AG04449 (cell line): ENCODE results near the gene MBIP.

Experiments used
- CTCF ChIA-PET: fragments of 350-600 bp; formaldehyde crosslinking; extraction: SDS; loops from one replicate; lab custom pipeline; 2021; ENCODE audit warnings: antibody characterized with exemption; lab: Yijun Ruan, JAX
- POLR2A ChIA-PET: fragments of 400-600, 350-600 bp; formaldehyde crosslinking; extraction: SDS; loops from one replicate; lab custom pipeline; 2020; ENCODE audit warnings: antibody characterized with exemption, inconsistent platforms; lab: Yijun Ruan, JAX
- DNase-seq: peaks from one replicate; pipeline ENCODE4 v3.0.0-alpha.2; 2010; ENCODE audit warnings: low read depth, low spot score
- H3K4me3 ChIP-seq: 2 replicates; pipeline ENCODE4 v1.5.1; 2011; ENCODE audit warnings: low read depth, mild to moderate bottlenecking, control low read depth, low read length
- CTCF ChIP-seq: IDR thresholded peaks from one replicate; pipeline ENCODE4 v1.5.1; 2011; ENCODE audit warnings: mild to moderate bottlenecking, moderate library complexity, low read length, control low read depth, inconsistent platforms; ENCODE audit not compliant: insufficient read depth; ENCODE audit errors: missing control alignments

The MBIP gene

GRCh38 chr14:36303960-36304359, 16.5 kb downstream of the MBIP start:
- CTCF ChIA-PET: interaction anchor here (0.8 to 1.4 kb wide), 2 partner anchors 9 to 234 kb away, joined by 3 read pairs; no protein-coding TSS in a partner anchor
- POLR2A ChIA-PET: no interaction called here
- no peak for DNase-seq
- TF ChIP-seq CTCF: no peak
- H3K4me3 ChIP-seq: no peak overlapping the region

GRCh38 chr14:36302823-36303222, 17.6 kb downstream of the MBIP start:
- CTCF ChIA-PET: interaction anchor here (1.4 kb wide), 1 partner anchor 233 kb away, joined by 3 read pairs; no protein-coding TSS in a partner anchor
- DNase-seq: no peak
- no peak overlapping the region for H3K4me3 ChIP-seq
- POLR2A ChIA-PET: no interaction called here
- no peak for TF ChIP-seq CTCF

DNA sequence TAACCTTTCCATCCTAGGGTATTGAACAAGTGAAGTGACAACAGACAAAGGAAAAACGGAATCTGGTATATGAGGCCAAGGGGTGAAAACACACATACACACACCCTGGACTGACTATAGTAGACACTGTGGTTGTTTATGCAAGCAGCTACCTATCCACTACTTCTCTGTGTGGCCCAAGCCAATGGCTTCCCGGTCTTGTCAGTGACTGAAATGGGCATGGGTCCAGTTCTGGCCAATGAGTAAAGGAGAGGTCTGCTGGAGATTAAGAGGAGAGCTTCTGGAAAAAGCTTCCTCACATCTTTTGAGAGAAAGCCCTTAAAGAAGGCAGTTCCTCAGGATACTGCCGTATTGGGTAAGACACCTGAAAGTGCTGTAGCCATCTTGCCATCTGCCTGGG, 19.3 kb downstream of the MBIP start:
- no peak for TF ChIP-seq CTCF
- ChIA-PET CTCF (interaction anchor here (0.7 to 1.4 kb wide), 2 partner anchors 19 to 232 kb away, joined by 3 to 7 read pairs; partner anchors contain the start of gene MBIP), POLR2A (no interaction called here)

DNA sequence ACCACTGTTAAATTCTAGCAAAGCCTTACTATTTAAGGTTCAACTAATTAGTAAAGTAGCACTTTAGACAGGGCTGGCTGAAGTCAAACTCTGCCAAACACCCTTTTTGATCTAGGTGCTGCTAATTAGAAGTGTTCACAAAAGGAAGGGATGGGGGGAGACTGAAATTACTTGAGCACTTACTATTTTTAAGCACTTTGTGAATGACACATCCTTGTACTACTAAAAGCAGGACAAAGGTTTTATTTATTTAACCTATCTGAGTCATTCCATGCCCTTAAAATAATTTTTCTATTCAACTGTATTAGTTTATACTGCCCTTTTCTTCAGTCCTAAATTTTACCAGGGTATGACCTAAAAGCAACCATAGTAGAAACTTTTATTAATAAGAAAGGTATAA, 20.1 kb downstream of the MBIP start:
- DNase-seq: no peak
- CTCF ChIA-PET: interaction anchor here (1.4 kb wide), 1 partner anchor 231 kb away, joined by 7 read pairs; no protein-coding TSS in a partner anchor
- no peak overlapping the region for H3K4me3 ChIP-seq
- POLR2A ChIA-PET: interaction anchor here (0.5 kb wide), 1 partner anchor 22 kb away, joined by 4 read pairs; no protein-coding TSS in a partner anchor
- no peak for TF ChIP-seq CTCF

More for the DNA sequence above, 19.3 kb downstream of the MBIP start:
- no peak for DNase-seq
- H3K4me3 ChIP-seq: no peak overlapping the region

- no peak for DNase-seq
- no peak overlapping the region for H3K4me3 ChIP-seq
- ChIA-PET POLR2A (no interaction called here), CTCF (interaction anchor here (1.0 to 4.9 kb wide), 2 partner anchors 9 to 225 kb away, joined by 4 to 25 read pairs; no protein-coding TSS in a partner anchor)
- TF ChIP-seq CTCF: no peak
Observed at GRCh38 chr14:36295642-36296627, 24.5 kb downstream of the MBIP start.

DNA sequence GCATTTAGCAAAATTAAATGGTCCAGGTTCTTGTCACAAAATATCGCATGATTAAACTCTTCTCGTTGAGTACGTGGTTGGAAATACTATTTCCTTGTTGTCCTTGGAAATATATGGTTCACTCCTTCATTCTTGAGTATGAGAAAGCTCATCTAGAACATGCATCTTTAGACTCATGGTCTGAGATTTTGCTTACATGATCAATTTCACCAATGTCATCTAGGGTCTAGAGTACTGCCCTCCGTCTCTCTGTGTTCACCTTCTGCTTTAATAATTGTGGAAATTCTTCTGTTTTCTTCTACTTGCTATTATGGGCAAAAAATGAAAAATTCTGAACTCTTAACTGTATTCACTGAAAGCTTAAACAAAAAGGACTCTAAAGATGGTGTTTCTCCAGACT, 25.9 kb downstream of the MBIP start:
- CTCF ChIA-PET: interaction anchor here (1.0 to 4.9 kb wide), 3 partner anchors 26 to 224 kb away, joined by 3 to 25 read pairs (median 5); partner anchors contain the start of gene MBIP
- DNase-seq: no peak
- no peak overlapping the region for H3K4me3 ChIP-seq
- no peak for TF ChIP-seq CTCF
- POLR2A ChIA-PET: no interaction called here
